A673 (cell line): Measurements from ENCODE around the gene OR3A3.

Experiments
- EZH2 ChIP-seq: fragments of 200-600 bp; sonication (generic); IDR thresholded peaks from 2 replicates; pipeline ENCODE4 v1.6.1; 2017; ENCODE audit warnings: borderline replicate concordance, low read depth, mild to moderate bottlenecking, mixed read lengths, antibody characterized with exemption, low read length; ENCODE audit not compliant: poor library complexity, severe bottlenecking
- TF ChIP-seq, protein P1 (sequence below): fragments of 300-800, 200-600 bp; sonication (generic); conservative IDR thresholded peaks from 2 replicates; pipeline ENCODE4 v1.5.1; 2017; ENCODE audit warnings: low read depth, mild to moderate bottlenecking, antibody characterized with exemption, low read length, moderate library complexity, mixed read lengths

DNA sequence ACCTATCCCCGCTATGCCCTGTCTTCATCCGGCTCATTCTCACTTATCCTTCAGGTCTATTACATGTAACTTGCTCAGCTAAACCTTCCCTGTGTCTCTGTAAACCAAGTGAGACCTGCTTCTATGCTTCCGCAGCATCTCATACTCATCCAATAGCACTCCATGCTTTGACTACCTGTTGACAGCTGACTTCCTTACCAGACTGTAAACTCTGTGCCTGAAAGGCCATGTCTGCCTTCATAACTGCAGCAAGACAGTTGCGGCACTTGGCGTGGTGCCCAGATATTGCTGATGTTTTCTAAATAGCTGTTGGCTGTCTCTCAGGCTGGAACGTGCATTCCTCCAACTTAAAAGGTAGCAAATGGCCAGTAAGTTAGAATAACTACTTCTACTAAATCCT lies 11.1 kb upstream of the OR3A3 start:
- no peak for TF ChIP-seq EZH2
- TF ChIP-seq, protein P1, sequence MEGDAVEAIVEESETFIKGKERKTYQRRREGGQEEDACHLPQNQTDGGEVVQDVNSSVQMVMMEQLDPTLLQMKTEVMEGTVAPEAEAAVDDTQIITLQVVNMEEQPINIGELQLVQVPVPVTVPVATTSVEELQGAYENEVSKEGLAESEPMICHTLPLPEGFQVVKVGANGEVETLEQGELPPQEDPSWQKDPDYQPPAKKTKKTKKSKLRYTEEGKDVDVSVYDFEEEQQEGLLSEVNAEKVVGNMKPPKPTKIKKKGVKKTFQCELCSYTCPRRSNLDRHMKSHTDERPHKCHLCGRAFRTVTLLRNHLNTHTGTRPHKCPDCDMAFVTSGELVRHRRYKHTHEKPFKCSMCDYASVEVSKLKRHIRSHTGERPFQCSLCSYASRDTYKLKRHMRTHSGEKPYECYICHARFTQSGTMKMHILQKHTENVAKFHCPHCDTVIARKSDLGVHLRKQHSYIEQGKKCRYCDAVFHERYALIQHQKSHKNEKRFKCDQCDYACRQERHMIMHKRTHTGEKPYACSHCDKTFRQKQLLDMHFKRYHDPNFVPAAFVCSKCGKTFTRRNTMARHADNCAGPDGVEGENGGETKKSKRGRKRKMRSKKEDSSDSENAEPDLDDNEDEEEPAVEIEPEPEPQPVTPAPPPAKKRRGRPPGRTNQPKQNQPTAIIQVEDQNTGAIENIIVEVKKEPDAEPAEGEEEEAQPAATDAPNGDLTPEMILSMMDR, result no peak
